Fibroblast of skin of back (primary cell): ENCODE measurements around the gene METTL26.
A peak's percentile ranks its signal among the peaks of the same experiment; 100 is the strongest.

ENCODE experiments used
- DNase-seq: peaks from one replicate; pipeline ENCODE4 v3.0.0-alpha.2; 2013

Gene METTL26

DNA sequence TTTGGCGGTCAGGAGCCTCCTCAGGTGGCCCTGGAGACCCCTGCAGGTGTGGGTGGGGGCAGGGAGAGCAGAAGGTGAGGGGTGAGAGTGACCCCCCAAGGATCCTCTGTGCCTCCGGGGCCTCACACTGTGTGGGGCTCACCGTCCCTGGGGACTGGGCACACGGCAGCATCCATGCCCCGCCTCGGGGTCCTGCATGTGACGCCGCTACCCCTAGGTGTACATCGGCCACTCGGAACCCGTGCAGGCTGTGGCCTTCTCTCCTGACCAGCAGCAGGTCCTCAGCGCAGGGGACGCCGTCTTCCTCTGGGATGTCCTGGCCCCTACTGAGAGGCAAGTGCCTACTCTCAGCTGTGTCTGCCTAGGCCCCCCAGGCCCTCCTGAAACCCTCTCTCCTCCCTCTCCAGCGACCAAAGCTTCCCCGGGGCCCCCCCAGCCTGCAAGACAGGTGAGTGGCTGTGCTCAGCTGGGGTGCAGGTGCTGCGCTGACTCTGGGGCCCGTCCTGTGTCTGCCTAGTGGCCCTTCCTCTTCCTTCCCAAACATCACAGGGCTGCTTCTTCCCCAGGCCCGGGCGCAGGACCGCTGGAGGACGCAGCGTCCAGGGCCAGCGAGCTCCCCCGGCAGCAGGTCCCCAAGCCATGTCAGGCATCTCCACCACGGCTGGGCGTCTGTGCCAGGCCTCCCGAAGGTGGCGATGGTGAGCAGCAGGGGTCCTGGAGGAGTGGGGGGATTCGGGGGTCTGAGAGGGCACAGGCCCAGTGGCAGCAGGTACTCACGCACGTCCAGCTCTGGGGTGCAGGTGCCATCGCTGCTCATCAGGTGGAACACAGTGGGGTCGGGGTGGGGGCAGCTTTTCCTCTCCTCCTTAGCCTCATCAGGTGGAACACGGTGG lies 22.8 kb upstream of the METTL26 start:
- DNase-seq = no peak

DNA sequence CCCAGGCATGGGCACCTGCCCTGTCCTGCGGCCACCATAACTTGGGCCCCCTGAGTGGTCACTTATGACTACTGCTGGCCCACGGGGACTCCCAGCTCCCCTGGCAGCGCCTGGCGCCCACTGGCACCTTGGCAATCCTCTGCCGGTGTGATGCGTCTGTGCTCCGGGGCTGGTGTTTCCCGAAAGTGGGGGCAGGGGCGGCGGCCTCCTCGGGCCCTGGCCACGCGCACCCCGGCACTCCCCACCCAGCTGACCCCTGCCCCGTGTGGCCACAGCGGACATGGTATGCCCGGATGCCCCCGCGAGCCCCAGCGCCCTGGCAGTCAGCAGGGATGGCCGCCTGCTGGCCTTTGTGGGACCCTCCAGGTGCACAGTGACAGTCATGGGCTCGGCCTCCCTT lies 21.4 kb upstream of the METTL26 start:
- no peak for DNase-seq

DNA sequence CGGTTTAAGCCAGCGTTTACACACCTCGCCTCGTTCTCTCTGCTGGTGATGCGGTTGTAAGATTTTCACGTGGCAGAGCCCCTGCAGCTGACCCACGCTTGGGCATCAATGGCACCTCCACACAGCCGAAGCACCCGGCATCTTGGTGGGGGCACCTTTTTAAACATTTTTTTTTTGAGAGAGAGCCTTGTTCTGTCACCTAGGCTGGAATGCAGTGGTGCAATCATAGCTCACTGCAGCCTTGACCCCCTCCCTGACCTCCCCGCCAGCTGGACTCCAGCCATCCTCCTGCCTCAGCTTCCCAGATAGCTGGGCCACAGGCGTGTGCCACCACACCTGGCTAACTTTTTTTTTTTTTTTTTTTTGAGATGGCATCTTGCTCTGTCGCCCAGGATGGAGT lies 17.9 kb upstream of the METTL26 start:
- no peak for DNase-seq

GRCh38 chr16:652454-653305 lies 16.6 kb upstream of the METTL26 start:
- no peak for DNase-seq

DNA sequence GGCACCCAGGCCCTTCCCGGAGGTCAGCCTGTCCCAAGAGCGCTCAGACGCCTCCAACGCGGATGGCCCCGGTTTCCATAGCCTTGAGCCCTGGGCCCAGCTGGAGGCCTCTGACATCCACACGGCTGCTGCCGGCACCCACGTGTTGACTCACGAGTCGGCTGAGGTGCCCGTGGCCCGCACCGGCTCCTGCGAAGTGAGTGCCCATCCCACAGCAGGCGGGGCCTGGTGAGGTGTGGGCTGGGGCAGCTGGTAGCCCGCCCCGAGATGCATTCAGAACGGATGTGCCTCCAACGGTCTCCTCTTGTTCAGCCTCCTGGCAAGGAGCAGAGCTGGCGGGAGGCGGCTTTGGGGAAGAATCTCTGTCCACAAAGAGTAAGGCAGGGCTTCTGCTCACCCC lies 15.7 kb upstream of the METTL26 start:
- no peak for DNase-seq

DNA sequence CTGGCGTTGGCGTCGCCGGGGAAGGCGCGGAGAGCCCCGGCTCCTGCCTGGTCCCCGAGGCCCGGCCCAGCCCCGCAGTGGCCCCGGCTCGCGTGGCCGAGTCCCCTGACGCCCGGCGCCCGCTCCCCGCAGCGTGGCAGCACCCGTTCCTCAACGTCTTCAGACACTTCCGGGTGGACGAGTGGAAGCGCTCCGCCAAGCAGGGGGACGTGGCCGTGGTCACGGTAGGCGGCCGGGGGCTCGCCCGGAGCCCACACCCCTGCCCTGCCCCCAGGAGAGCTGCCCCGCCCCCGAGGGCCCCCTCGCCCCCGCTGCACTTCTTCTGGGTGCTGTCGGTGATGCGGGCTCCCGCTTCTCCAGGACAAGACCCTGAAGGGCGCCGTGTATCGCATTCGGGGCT lies 13.5 kb upstream of the METTL26 start:
- peak; percentile 21 for DNase-seq

DNA sequence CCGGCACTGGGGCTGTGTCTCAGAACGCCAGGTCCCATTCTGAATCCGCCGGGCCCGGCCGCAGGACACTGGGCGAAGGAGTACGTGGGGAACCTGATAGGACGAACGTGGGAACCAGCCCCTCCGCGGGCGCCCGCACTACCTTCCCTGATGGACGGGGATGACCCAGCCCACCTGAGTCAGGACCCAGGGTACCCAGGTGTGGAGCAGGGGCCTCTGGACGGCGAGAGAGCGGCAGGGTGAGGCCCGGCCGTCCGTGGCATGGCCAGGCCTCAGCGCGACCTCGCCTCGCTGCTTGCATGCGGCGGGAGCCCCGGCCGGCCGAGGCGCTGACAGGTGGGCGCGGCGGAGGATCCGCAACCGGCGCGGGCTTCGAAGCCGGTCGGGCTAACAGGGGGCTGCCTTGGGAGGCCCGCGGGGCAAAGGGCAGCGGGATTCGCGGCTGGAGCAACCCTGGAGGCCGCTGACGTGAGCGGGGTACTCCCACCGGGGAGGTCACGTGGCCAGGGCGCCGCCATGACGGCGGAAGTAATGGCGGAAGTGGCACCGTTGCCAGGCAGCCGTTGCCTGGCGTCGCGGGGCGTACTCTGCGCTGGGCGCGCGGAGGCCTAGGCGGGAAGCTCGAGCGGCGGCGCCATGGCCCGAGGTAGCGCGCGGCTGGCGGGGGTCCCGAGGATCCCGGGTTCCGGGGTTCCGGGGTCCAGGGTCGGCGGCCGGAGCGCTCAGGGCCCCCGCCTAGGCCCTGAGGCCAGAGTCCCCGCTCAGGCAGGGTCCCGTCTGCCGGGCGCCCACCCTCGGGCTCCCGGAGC lies 12.9 kb upstream of the METTL26 start, which contains the start of gene WDR90:
WDR90 (plus strand) TSS at position 585 of the 809 bp plus-strand sequence; CDS start at position 637, 52 bp downstream.
- DNase-seq = peak; percentile 92

DNA sequence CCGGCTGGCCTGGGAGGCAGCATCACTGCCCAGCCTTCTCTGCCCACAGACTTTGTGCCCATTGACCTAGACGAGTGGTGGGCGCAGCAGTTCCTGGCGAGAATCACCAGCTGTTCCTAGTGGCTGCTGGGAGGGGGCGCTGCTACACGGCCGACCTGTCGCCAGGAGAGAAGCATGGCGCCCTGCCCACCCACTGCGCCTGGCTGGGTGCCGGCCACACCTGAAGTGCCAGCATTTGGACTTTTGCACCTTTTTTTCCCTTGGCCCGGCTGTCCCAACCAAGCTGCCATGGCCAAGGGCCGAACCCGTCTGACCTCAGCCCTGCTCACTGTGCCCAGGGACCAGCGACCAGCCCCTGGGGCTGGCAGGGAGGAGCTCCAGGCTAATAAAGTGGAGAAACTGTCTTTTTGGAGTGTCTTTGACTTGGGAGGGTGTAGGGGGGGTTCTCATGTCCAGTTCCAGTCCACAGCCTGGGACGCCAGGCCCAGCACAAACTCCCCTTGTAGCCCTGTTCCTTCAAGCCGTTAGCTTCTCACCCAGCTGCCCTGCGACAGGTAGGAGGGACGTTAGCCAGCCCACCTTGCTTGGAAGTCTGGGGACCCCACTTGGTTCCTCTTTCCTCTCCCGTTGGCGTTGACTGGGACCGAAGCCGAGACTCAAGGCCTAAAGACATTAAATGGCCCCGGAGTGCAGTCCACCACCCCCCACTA lies 12.1 kb upstream of the METTL26 start:
- DNase-seq = peak; percentile 29

DNA sequence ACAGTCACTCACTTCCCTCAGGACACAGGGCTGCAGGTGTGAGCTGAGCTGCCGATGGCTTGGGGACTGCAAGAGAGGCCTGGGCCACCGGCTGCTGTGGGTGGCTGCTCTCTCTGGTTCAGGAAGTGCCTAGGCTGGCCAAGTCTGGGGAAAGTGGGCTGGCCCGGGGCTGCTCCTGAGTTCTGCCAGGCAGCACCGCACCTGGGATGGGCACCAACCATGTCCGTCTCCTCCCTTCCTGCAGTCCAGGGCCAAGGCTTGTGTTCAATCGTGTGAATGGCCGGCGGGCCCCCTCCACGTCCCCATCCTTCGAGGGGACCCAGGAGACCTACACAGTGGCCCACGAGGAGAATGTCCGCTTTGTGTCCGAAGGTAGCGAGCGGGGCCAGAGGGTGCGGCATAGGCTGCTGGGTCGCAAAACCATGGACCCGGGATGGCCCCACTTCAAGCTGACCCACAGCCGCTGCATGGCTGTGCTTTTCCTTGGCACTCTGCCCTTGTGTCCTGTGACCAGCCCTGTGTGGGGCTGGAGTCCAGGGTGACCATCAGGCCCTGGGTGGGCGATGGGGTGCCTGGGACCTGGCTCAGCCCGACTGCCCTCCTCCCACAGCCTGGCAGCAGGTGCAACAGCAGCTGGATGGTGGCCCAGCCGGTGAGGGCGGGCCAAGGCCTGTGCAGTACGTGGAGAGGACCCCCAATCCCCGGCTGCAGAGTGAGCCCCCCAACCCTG lies 11.2 kb upstream of the METTL26 start:
- DNase-seq = no peak

DNA sequence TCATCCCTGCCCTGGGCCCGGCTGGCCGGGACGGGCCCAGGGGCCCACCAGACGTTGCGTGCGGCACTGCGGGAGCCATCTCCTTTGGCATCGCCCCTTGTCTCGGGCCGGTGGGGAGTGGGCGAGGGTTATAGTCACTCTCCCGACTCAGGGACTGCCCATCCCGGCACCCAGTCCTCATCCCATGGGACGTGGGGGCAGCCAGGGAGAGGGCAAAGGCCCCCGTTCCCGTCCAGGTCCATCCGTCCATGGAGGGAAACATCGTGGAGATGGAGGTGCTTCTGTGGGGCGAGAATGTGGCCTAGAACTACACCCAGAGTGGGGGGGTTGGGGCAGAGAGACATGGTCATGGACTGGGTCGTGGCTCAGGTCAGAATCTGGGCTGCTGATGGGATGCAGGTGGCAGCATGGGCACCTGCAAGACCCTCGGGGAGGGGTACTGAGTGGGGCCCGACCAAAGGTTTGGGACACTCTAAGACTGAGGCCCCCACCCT lies 10.6 kb upstream of the METTL26 start:
- DNase-seq = no peak

GRCh38 chr16:645852-646678 lies 10.0 kb upstream of the METTL26 start:
- DNase-seq = no peak

- no peak for DNase-seq
Observed at GRCh38 chr16:644556-644955, 8.5 kb upstream of the METTL26 start.

GRCh38 chr16:643050-643368 lies 6.9 kb upstream of the METTL26 start:
- no peak for DNase-seq

DNA sequence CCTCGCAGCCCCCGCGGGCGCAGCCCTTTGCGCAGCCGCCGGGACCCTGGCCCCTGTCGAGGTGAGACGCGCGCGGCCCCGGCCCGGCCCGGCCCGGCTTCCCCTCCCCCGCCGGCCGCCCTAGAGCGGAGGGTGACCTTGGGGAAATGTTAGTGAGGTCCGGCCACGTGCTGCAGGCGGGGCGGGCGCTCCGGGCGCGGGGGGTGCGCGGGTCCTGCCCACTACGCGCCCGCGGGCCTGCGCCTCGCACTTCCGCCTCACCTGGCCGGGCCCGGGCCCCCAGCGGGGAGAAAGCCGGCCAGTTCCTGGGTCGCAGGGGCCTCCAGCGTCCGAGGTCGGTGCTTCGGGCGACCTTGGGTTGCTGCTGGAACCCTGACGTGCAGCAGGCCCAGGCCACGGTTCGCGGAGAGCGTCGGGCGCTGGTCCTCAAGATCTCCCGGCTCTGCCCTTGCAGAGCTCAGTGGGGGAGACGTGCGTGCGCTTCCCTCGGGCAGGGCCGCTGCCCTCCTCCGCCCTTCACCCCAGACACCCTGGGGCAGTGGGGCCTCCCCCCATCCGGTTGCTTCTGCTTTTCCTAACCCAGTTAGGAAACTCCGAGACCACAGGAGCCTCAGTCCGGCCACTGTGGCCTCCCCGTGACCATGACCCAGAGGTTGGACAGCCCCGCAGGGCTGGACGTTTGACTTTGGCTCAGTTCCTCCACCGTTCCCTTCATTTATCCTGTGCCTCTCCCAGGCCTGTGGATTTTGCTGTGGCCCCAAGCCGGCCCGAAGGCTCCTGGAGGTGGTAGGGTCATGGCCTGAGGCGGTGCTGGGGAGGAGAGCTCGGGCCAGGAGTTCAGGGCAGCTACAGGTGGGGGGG lies 6.3 kb upstream of the METTL26 start:
- DNase-seq = no peak

DNA sequence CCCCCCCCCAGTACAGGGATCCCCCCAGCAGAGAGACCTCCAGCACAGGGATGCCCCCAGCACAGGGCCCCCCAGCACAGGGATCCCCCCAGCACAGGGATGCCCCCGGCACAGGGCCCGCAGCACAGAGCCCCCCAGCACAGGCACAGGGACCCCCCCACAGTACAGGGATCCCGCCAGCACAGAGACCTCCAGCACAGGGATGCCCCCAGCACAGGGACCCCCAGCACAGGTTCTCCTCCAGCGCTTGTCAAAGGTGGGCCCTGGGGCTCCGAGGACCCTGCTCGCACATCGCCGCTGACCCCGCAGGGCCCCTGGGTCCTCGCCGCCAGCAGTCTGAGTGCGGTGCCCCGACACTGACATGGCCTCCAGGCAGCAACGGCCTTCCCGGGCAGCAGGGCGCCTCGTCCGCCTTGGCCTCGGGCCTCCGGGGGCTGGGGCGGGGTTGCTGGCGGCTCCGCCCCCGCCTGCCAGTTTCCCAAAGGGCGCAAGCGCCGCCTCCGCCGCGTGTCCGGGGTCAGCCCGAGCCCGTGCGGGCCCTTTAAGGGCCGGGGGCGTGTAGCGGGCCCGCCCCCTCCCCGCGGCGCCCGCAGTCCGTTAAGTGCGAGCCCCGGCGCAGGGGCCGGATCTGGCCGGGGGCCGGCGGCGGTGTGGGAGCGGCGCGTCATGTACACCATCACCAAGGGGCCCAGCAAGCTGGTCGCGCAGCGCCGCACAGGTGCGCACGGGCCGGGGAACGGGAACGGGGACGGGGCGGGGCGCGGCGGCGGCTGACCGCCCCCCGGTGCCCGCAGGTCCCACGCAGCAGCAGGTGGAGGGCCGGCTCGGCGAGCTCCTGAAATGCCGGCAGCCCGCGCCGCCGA lies 5.5 kb upstream of the METTL26 start, which contains the start of gene MCRIP2:
MCRIP2 (plus strand) TSS at position 503 of the 863 bp plus-strand sequence; CDS start at position 667, 164 bp downstream.
- peak; percentile 71 for DNase-seq

GRCh38 chr16:640614-641013 lies 4.5 kb upstream of the METTL26 start:
- no peak for DNase-seq

DNA sequence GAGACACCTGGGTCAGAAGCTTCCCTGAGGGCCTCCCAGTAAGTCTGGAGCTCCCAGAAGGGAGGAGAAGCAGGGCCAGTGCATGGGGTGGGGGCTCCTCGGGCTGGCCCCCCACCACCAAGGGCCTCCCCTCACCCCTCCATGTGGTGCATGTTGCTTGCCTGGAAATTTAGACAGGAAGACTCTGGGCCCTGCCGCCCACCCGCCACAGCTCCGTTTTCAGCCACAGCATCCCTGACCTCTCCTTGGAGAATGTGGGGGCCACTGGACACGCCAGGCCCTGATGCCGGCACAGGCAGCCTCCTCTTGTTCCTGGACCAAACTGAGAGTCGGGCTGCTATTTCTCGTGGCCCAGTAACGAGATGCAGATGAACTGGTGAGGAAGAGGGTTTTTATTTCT lies 2.7 kb upstream of the METTL26 start:
- DNase-seq = no peak

DNA sequence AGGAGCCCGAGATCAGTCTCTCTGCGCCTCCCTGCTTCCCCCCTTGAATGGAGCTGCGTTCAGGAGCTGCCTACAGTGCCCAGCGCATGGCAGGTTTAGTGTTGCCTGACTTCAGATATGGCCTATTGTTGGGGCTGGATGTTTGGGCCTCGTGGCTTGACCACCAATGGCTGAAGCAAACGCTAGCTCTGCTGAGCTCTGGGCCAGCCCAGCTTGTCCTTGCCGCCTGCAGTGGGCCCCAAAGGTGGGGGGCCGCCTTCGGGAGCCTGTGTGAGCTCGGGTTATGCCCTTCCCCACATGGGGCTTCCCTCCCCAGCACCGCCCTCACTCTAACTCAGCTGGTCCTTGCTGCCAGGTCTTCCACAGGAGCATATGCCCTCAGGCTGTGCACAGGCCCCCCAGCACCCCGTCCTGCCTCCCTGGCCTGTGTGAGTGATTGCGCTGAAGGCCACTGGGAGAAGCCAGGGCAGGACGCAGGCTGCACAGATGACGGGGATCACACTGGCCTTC lies 2.0 kb upstream of the METTL26 start:
- DNase-seq = no peak
